ENCODE results near the gene DDX51. TPM values are rescaled to one million over a fixed set of nuclear protein-coding genes. Genes with fewer than 3 reads are reported as not detected.

The DDX51 gene
- polyA plus RNA-seq, 1 experiment, result 8.2 TPM

GRCh38 chr12:132124766-132125425 is 19.2 kb downstream of the DDX51 start:
- Histone ChIP-seq H3K36me3 (ENCODE audit: control insufficient read depth, insufficient read depth, low read length) (peaks cover 24% of the 10 kb centered on the region), H3K27me3 (ENCODE audit: control insufficient read depth, insufficient read depth, low read length) (no peaks in the 10 kb centered on the region), H3K4me3 (ENCODE audit: low read depth, low read length) (no peak overlapping the region)
- ChIA-PET POLR2A (no interaction called here), CTCF (no interaction called here)
- no peak for TF ChIP-seq CTCF (IDR thresholded peaks at IDR 0.05; ENCODE audit: insufficient read depth, low read depth, low read length)
- DNase-seq (ENCODE audit: low read depth), result no peak

- H3K36me3 ChIP-seq (ENCODE audit: control insufficient read depth, insufficient read depth, low read length), result peaks cover 24% of the 10 kb centered on the region
- no peak for DNase-seq (ENCODE audit: low read depth)
- no peak overlapping the region for H3K4me3 ChIP-seq (ENCODE audit: low read depth, low read length)
- ChIA-PET POLR2A (no interaction called here), CTCF (no interaction called here)
- no peak for TF ChIP-seq CTCF (IDR thresholded peaks at IDR 0.05; ENCODE audit: insufficient read depth, low read depth, low read length)
- H3K27me3 ChIP-seq (ENCODE audit: control insufficient read depth, insufficient read depth, low read length), result no peaks in the 10 kb centered on the region
Measured at GRCh38 chr12:132123970-132124765, 20.0 kb downstream of the DDX51 start.

GRCh38 chr12:132121283-132121682 is 22.8 kb downstream of the DDX51 start:
- H3K4me3 ChIP-seq (ENCODE audit: low read depth, low read length), result no peak overlapping the region
- no peak for TF ChIP-seq CTCF (IDR thresholded peaks at IDR 0.05; ENCODE audit: insufficient read depth, low read depth, low read length)
- no peaks in the 10 kb centered on the region for H3K27me3 ChIP-seq (ENCODE audit: control insufficient read depth, insufficient read depth, low read length)
- POLR2A ChIA-PET, result no interaction called here
- DNase-seq (ENCODE audit: low read depth), result no peak
- CTCF ChIA-PET, result no interaction called here
- H3K36me3 ChIP-seq (ENCODE audit: control insufficient read depth, insufficient read depth, low read length), result peaks cover 19% of the 10 kb centered on the region

GRCh38 chr12:132118876-132119275 is 25.2 kb downstream of the DDX51 start:
- POLR2A ChIA-PET, result no interaction called here
- Histone ChIP-seq H3K27me3 (ENCODE audit: control insufficient read depth, insufficient read depth, low read length) (no peaks in the 10 kb centered on the region), H3K36me3 (ENCODE audit: control insufficient read depth, insufficient read depth, low read length) (peaks cover 18% of the 10 kb centered on the region), H3K4me3 (ENCODE audit: low read depth, low read length) (no peak overlapping the region)
- no peak for TF ChIP-seq CTCF (IDR thresholded peaks at IDR 0.05; ENCODE audit: insufficient read depth, low read depth, low read length)
- CTCF ChIA-PET, result no interaction called here
- no peak for DNase-seq (ENCODE audit: low read depth)

- Histone ChIP-seq H3K4me3 (ENCODE audit: low read depth, low read length) (no peak overlapping the region), H3K36me3 (ENCODE audit: control insufficient read depth, insufficient read depth, low read length) (peaks cover 20% of the 10 kb centered on the region), H3K27me3 (ENCODE audit: control insufficient read depth, insufficient read depth, low read length) (no peaks in the 10 kb centered on the region)
- ChIA-PET CTCF (no interaction called here), POLR2A (no interaction called here)
- DNase-seq (ENCODE audit: low read depth), result no peak
- TF ChIP-seq CTCF (IDR thresholded peaks at IDR 0.05; ENCODE audit: insufficient read depth, low read depth, low read length), result no peak
Measured at GRCh38 chr12:132117558-132117875, 26.6 kb downstream of the DDX51 start.
